GM04503 (cell line): ENCODE data around the gene INPP5E.

ENCODE experiments used
- DNase-seq: peaks from one replicate; pipeline ENCODE4 v3.0.0-alpha.2; 2012; ENCODE audit warnings: low read depth

INPP5E gene

DNA sequence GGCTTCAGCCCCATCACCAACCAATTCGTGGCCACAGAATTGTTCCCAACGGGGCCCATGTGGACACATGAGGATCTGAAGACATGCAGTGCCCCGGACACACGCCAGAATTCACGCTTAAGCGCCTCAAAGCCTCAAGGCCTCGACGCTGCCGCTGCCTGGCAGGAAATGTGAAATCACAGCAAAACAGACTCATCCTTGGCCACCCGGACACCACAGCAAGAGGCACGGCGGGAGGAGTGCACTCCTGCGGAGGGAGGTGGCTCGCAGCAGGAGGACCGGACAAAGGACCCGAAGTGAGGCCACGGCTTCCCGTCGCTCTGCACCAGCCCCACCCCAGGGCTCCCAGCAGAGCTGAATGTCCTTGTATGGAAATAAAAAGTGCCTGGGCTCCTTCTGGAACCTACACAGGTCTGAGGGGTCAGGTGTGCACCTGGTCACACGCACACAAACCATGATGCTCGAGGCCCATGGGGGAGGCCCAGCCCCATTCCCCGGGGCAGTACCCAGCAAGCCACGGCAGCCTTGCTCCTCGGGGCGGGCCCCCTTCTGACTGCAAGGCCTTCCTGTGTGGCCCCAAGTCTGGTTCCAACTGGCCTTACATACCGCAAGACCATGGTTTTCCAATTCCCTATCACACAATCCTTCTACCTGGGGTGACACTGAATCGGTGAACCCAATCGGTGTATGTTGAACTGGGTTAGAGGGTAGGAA is 33.2 kb upstream of the INPP5E start:
- no peak for DNase-seq

DNA sequence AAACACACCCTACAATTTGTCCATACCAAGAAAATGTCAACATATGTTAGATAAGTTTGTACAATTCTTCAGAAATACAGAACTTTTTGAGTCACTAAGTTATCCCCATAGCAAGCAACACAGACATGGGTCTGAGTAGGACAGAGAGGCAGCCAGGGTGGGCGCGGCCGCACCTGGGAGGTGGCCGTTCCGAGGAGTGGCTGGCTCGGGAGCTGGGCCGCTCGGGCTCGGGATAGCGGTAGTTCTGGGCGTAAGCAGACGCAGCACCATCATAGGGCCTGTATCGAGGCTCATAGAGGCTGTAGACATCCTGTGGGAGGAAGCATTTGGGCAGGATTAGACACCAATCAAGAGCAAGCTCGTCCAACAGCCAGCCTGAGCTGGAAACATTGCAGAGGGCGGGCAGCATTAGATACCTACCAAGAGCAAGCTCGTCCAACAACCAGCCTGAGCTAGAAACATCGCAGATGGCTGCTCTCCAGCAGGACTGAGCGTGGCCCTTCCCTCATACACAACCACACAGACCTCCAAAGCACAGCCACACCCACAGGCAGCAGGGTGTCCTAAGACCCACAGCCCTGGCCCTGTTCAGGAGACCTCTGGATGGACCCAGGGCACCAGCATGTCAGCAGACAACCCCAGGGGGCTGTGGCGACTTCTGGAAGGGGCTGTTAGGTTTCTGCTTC is 32.3 kb upstream of the INPP5E start:
- DNase-seq = no peak

GRCh38 chr9:136470792-136471469 is 31.3 kb upstream of the INPP5E start:
- DNase-seq = no peak

- no peak for DNase-seq
These were observed 30.7 kb upstream of the INPP5E start for GRCh38 chr9:136470356-136470755.

DNA sequence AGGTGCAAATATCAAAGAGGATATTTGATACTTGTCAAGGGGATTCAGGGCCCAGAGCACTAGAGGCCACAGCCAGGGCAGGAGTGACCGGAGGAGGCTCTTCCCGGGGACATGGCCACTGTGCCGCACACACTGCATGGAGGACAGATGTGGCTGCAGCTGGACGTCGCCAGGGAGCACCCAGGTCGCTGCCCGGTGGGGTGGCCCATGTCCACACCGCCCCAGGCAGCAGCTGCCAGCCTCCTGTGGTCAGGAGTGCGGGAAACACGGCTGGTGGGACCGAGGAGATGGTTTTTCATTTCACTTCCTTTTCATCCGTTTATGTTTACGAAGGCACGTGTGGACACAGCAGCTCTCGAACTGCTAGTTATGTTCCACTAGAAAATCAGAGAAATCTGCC is 28.1 kb upstream of the INPP5E start:
- DNase-seq = no peak

DNA sequence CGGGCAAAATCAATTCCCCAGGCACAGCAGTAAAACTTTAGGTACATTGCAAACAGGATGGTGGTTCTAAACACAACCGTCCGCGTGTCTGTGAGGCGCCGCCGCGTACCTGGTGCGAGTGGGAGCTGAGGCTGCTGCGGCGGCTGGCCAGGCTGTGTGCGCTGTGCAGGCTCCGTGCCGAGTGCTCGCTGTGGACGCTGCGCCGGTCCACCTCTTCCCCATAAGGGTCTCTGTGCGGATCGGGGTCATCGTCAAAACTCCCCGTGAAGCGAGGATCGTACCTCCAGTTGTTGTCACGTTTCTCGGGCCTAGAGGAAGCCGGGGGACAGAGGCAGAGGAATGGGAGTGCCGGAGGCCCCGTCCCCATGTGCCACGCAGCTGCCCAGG is 26.5 kb upstream of the INPP5E start:
- no peak for DNase-seq

- no peak for DNase-seq
These were observed 26.0 kb upstream of the INPP5E start for GRCh38 chr9:136465500-136466154.

DNA sequence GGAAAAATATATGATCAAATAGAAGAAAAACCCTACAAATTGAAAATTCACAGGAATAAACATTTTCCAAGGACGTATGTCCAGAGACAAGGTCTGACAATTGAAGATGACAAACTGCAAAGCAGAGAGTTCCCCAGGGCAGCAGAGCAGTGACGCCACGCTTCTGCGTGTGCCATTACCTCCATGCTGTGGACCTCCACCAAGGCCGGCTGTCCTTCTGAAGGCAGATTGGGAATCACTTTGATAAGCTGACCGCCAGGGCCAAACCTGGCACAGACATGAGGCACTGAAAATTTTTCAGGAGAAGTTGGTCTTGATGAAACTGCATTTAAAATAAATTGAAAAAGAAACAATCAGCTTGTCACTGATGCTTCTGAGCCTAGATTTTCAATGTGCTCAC is 24.6 kb upstream of the INPP5E start:
- no peak for DNase-seq

DNA sequence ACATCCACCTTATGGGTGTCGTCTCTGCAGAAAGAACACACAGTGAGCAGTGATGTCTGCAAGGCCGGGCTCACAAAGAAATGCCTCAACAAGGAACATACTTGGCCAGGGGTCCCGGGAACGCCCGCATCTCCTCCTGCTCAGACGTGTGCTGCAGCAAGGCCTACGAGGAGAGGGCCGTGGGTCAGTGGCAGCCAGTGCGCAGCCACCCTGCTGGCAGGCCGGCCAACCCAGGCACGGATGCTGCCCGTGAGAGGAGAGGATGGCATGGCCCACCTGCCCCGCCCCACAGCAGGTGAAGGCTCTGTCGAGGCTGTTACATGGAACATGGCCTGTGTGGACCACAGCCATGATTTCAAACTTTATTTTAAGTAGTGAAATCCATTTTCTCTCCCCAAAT is 23.9 kb upstream of the INPP5E start:
- no peak for DNase-seq

- DNase-seq = no peak
These were observed 23.0 kb upstream of the INPP5E start for GRCh38 chr9:136462664-136463063.

DNA sequence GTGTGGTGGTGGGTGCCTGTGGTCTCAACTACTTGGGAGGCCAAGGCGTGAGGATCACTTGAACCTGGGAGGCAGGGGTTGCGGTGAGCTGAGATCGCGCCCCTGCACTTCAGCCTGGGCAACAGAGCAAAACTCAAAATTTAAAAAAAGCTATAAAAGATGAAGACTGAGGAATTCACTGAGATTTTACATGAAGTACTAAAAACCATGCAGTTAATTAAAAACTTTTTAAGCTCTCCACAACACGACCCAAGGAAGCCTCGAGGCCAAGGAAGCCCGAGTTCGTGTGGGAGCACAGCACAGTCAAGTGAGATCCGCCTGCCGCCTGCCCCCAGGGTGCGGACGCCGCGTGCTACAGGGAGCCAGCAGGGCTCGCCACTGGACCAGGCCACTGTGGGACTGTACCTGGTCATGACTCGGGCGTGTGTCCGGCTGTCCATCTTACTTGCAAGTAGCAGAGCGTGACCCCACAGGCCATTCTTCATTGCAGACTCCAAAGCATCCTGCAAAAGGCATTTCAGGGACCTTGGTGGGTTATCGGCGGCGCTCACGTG is 21.2 kb upstream of the INPP5E start:
- DNase-seq = no peak

DNA sequence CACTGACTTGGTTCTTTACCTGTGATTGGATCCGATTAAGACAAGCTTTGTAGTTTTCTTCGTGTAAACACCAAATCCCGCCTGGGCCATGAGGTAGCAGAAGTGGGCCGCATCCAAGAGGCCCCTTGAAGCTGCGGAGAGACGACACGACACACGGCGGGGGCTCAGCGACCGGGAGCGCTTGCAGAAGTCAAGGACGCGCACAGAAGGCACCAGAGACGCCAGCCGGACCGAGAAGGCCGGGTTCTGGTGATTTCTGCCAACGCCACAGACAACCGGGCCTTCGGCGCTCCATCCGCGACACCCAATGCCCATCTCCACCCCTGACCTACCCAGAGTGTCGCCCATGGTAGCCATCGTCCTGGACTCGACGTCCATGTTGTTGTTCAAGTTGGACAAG is 19.8 kb upstream of the INPP5E start:
- no peak for DNase-seq

DNA sequence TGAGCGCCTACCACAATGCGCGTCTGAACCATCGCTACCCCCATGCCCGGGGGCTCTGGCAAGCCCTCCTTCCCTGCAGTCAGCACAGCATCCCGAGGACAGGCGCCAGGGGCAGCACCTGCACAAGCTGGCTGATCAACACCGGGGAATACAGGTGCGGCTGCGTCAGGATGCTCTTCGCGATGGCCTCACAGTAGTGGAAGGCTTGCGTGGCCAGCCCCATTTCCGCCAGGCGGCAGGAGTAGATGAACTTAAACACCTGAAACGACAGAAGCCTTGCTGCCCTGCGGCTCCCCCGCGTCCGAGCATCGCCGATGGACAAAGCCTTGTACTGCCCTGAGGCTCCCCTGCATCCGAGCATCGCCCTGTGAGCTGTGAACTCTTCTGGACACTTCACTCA is 17.7 kb upstream of the INPP5E start:
- DNase-seq = no peak

GRCh38 chr9:136456258-136456657 is 16.6 kb upstream of the INPP5E start:
- no peak for DNase-seq

DNA sequence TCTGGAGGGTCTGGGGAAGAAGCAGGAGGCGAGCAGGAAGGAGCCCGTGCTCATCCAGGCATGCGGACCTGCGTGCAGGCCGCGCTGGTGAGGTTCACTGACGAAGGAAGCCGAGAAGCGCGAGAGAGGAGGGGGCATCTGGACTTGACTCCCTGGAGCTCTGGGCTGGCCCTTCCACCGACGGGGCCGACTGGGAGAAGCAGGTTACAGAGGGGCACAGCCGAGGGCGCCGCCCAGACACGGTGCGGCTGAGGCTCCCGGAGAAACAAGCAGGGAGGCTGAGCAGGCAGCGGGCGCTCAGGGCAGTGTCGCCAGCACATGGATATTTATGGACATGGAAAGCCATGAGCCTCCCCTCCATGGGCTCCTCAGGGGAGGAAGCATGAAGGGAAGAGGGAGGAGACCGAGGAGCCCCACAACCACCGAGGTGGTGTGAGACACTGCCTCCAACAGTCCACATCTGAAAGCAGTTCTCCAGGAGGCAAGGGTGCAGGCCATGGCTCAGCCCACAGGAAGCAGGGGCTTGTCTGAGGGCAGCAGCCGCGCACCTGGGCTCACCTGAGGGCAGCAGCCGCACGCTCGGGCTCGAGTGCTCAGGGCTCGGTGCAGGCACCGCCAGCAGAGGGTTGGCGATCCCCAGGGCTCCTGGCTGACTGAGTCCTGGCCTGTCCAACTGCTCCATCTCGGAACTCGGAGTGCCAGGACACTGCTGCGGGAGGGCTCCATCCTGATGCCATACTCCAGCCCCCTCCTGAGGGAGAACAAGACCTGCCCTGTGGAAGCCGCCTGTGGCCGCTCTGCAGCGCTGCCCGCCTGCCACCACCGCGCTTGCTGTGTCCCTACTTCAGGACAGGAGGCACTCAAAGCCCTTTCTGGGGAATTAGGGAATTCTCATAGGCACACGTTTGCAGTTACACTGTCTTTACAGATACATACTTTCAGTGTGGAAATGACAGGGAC is 15.7 kb upstream of the INPP5E start:
- no peak for DNase-seq

DNA sequence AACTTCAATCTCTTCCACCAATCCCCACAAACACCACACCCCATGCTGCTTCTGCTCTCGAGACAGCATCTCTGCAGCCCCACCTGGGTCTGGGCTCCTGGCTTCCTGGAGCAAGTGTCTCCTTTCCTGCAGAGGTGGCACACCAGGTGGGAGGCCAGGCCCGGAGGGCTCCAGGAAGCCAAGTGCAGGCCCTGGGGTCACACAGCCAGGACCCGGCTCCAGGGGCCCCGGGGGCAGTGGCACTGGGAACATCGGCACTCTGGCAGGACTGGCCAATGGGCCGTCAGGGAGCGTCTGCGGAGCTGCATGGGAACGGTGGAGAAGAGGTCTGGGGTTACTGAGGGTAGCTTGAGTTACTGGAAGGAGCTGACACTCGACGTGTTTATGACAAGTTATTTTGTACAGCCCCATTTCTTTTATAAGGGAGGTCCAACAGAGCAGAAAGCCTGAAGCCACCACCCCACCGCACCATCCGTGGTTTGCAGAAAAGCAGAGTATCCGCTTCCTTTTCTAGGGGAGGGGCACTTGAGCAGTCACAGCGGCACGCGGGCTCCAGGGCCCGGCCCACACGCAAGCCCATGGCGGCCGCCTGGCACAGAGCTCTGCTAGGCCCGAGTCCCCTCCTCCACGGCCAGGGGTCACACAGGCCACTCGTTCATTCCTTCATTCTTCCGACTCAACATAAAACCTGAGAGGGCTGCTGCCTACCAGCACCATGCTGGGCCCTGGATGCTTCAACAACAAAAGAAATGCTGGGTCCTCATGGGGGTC is 14.6 kb upstream of the INPP5E start:
- DNase-seq = no peak

DNA sequence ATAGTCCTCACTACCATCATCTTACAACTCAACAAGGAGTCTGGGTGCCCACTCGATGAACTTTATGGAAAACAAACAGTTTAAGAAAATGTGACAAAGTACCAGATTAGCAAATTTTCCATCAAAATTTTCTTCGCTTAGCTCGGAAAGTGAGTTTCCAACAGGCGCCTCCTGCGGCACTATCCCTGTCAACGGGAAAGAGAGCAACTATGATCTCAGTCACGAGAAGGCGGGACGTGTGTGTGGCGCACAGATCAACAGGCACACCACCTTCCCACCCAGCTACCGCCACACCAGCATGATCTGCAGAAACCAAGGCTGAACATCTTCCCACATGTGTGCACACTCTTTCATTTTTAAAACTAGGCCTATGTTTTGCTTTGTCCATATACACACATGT is 13.7 kb upstream of the INPP5E start:
- DNase-seq = no peak

GRCh38 chr9:136451221-136451877 is 11.7 kb upstream of the INPP5E start:
- DNase-seq = no peak

DNA sequence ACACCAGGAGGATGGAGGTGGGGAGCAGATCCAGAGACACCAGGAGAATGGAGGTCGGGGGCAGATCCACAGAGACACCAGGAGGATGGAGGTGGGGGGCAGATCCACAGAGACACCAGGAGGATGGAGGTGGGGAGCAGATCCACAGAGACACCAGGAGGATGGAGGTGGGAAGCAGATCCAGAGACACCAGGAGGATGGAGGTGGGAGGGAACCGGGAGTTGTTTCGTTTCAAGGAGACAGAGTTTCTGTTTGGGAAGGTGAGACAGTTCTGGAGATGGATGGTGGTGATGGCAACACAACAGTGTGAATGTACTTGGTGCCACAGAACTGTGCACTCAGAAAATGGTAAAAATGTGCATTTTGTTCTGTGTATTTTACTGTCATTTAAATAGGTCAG is 9.0 kb upstream of the INPP5E start:
- no peak for DNase-seq

DNA sequence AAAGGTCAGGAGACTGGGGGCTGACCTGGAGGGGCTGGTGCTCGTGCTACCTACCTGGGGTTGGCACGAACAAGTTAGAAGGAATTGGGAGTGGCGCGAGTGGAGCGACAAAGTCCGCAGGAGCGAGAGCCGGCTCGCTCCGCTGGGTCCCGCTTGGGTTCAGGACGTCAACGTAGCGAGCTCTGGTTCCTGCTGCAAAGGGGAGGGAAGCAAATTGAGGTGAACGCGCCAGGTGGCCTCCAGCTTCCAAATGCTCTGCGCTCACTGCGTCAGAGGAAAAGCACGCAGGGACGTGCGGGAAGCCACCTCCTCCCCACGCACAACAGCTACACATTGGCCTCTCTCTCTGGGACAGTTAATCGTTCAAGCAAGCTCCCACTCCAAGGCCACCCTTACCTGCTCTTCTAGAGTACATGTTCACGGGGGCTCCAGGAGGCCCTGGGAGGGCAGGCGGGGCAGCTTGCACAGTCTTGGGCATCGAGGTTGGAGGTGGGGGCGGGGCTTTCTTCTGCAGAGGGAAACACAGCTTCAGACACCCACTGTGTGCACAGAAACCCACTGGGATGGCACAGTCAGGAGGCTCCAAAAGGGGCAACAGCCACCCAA is 7.6 kb upstream of the INPP5E start:
- DNase-seq = no peak
